Activated CD4-positive, alpha-beta T cell treated with anti-CD3 and anti-CD28 coated beads for 36 hours (primary cell): ENCODE data around the gene SELPLG. TPM values are rescaled to one million over a fixed set of nuclear protein-coding genes. Genes with fewer than 3 reads are reported as not detected.

Source experiments
- ATAC-seq: fragments of 200-7000 bp; cut with Tn5 transposase; one replicate; pipeline ENCODE4 v1.10.0; 2021; ENCODE audit warnings: mild to moderate bottlenecking, moderate library complexity
- CTCF ChIA-PET: fragments of 350-600 bp; sonication (Branson Sonifier 250); formaldehyde crosslinking; loops from one replicate; lab custom pipeline; 2021; ENCODE audit warnings: antibody characterized with exemption; lab: Charles Lee
- POLR2A ChIA-PET: fragments of 350-600 bp; sonication (Branson Sonifier 250); formaldehyde crosslinking; loops from one replicate; lab custom pipeline; 2021; ENCODE audit warnings: antibody characterized with exemption, inconsistent platforms; lab: Charles Lee
- DNase-seq: peaks from one replicate; pipeline ENCODE4 v3.0.0-alpha.2; 2020
- H3K27ac Mint-ChIP-seq: one replicate; pipeline ENCODE4 v1.8.0; 2021; ENCODE audit warnings: mixed read lengths
- H3K27me3 Mint-ChIP-seq: one replicate; pipeline ENCODE4 v1.8.0; 2021; ENCODE audit warnings: mixed read lengths
- H3K36me3 Mint-ChIP-seq: one replicate; pipeline ENCODE4 v1.8.0; 2021; ENCODE audit warnings: low read depth, mixed read lengths
- H3K4me1 Mint-ChIP-seq: one replicate; pipeline ENCODE4 v1.8.0; 2021; ENCODE audit warnings: mixed read lengths
- H3K4me3 Mint-ChIP-seq: one replicate; pipeline ENCODE4 v1.8.0; 2021; ENCODE audit warnings: mild to moderate bottlenecking, moderate library complexity, mixed read lengths
- H3K9me3 Mint-ChIP-seq: one replicate; pipeline ENCODE4 v1.8.0; 2021; ENCODE audit warnings: low read depth, mixed read lengths
- intact Hi-C, 2 experiments: fragments of 100-400 bp; cut with DNase I in 1 of 2; cut with micrococcal nuclease in 1 of 2; formaldehyde crosslinking; loops; one replicate each; pipeline versions ENCODE4 v1.14.2 to v1.15.1; 2022 to 2024; cut with DNase I, micrococcal nuclease
- total RNA-seq, 2 experiments: library from RNA; stranded (reverse); gene quantifications; one replicate each; pipeline ENCODE4 v1.2.3, GENCODE V29; 2021

The SELPLG gene
- total RNA-seq, 2 experiments from 2014 or later = 31.0 to 36.9 TPM

- Mint-ChIP-seq H3K4me1 (no peaks in the 10 kb centered on the region), H3K36me3 (no peaks in the 10 kb centered on the region), H3K27ac (no peak overlapping the region), H3K27me3 (no peaks in the 10 kb centered on the region), H3K9me3 (no peaks in the 10 kb centered on the region), H3K4me3 (peak overlapping the region; percentile 38)
- POLR2A ChIA-PET = no interaction called here
- intact Hi-C loops = no loop called here
- ATAC-seq = peak; percentile 33
- CTCF ChIA-PET = interaction anchor here (2.0 kb wide), 1 partner anchor 13 kb away, joined by 13 read pairs; no protein-coding TSS in a partner anchor
- no peak for DNase-seq
Measured at GRCh38 chr12:108605000-108605689, 28.5 kb downstream of the SELPLG start.

- Mint-ChIP-seq H3K4me3 (no peak overlapping the region), H3K4me1 (no peaks in the 10 kb centered on the region), H3K9me3 (no peaks in the 10 kb centered on the region), H3K27ac (no peak overlapping the region), H3K36me3 (no peaks in the 10 kb centered on the region), H3K27me3 (no peaks in the 10 kb centered on the region)
- POLR2A ChIA-PET = no interaction called here
- CTCF ChIA-PET = interaction anchor here (0.5 to 2.0 kb wide), 3 partner anchors 11 to 60 kb away, joined by 3 to 13 read pairs (median 3); no protein-coding TSS in a partner anchor
- ATAC-seq = no peak
- no peak for DNase-seq
- intact Hi-C loops = no loop called here
Measured at GRCh38 chr12:108604208-108604941, 29.3 kb downstream of the SELPLG start.

- Mint-ChIP-seq H3K27me3 (no peaks in the 10 kb centered on the region), H3K4me1 (no peaks in the 10 kb centered on the region), H3K9me3 (no peaks in the 10 kb centered on the region), H3K4me3 (no peak overlapping the region), H3K27ac (no peak overlapping the region), H3K36me3 (no peaks in the 10 kb centered on the region)
- ChIA-PET CTCF (interaction anchor here (2.0 kb wide), 1 partner anchor 14 kb away, joined by 13 read pairs; no protein-coding TSS in a partner anchor), POLR2A (no interaction called here)
- intact Hi-C loops = no loop called here
- no peak for ATAC-seq
- DNase-seq = no peak
Measured at GRCh38 chr12:108603743-108604142, 30.0 kb downstream of the SELPLG start.

DNA sequence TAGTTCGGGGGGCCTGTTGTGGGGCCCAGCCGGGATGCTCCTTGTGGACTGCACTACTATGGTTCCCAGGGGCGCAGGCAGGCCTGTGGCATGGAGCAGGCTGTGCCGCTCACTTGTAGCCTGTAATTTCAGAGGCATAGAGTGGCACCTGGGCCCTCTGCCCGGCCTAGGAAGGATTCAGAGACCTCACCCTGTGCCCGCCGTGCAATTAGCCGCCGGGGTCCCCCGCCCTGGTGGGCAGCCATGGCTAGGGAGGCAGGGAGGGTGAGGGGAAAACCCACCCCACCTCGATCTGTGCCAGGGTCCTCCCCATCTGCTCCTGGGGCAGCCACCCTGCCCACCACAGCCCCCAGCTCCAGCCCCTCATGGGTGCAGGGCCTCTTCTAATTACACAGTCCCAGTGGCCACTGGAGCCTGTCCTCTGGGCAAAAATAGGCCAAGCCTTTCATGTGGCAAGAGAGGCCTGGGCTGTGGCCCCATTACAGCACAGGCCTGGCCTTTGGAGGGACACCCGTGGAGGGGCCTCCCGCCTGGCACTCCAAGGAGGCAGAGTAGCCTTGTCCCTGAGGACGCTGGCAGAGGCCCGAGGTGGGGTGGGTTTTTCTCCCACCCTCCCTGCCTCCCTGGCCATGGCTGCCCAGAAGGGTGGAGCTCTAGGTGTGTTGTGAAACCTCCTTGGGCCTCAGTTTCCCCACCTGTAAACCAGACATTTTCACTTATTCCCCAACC is 30.6 kb downstream of the SELPLG start:
- DNase-seq = no peak
- H3K9me3 Mint-ChIP-seq = no peaks in the 10 kb centered on the region
- no peak for ATAC-seq
- CTCF ChIA-PET = interaction anchor here (2.0 kb wide), 1 partner anchor 15 kb away, joined by 13 read pairs; no protein-coding TSS in a partner anchor
- no peak overlapping the region for H3K4me3 Mint-ChIP-seq
- H3K4me1 Mint-ChIP-seq = no peaks in the 10 kb centered on the region
- no peaks in the 10 kb centered on the region for H3K27me3 Mint-ChIP-seq
- no peaks in the 10 kb centered on the region for H3K36me3 Mint-ChIP-seq
- POLR2A ChIA-PET = no interaction called here
- intact Hi-C loops = no loop called here
- H3K27ac Mint-ChIP-seq = no peak overlapping the region

- no peaks in the 10 kb centered on the region for H3K9me3 Mint-ChIP-seq
- intact Hi-C loops = no loop called here
- no peaks in the 10 kb centered on the region for H3K4me1 Mint-ChIP-seq
- no peak overlapping the region for H3K4me3 Mint-ChIP-seq
- H3K27me3 Mint-ChIP-seq = no peaks in the 10 kb centered on the region
- no peaks in the 10 kb centered on the region for H3K36me3 Mint-ChIP-seq
- H3K27ac Mint-ChIP-seq = no peak overlapping the region
- ATAC-seq (no peak), DNase-seq (no peak)
- CTCF ChIA-PET = no interaction called here
- POLR2A ChIA-PET = no interaction called here
Measured at GRCh38 chr12:108602209-108602705, 31.4 kb downstream of the SELPLG start.

- H3K27me3 Mint-ChIP-seq = no peaks in the 10 kb centered on the region
- POLR2A ChIA-PET = no interaction called here
- H3K4me3 Mint-ChIP-seq = no peak overlapping the region
Measured at GRCh38 chr12:108600702-108601007, 33.0 kb downstream of the SELPLG start.

DNA sequence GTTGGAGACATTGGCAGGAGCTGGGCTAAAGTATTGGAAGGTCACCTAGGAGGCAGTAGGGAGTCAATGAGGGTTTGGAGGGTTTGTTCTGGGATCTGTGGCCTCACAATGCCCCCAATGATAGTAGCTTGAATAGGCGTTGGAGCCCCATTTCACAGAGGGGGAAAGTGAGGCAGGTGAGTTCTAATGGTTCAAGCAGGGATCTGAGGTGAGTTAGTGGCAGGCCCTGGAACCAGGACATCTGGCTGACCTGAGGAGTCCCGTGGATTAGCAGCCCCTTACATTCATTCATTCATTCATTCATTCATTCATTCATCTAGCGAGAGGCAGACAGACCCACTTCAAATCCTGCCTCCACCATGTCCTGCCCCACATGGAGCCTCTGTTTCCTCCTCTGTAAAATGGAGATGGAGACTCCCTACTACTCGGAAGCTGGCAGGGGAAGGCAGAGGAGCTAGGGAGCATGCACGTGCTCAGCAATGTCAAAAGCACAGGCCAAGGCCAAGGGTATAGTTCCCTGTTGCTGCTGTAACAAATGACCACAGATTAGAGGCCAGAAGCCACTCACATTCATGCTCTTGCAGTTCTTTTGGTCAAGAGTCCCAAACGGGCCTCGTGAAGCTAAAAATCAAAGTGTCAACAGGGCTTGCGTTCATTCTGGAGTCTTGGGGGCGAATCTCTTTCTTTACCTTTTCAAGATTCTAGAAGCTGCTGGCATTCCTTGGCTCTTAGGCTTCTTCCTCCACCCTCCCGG is 33.6 kb downstream of the SELPLG start:
- intact Hi-C loops = no loop called here
- Mint-ChIP-seq H3K27ac (no peak overlapping the region), H3K4me3 (no peak overlapping the region), H3K9me3 (no peaks in the 10 kb centered on the region), H3K4me1 (no peaks in the 10 kb centered on the region), H3K27me3 (no peaks in the 10 kb centered on the region), H3K36me3 (no peaks in the 10 kb centered on the region)
- ATAC-seq (no peak), DNase-seq (no peak)
- POLR2A ChIA-PET = no interaction called here
- CTCF ChIA-PET = interaction anchor here (0.6 to 1.4 kb wide), 4 partner anchors 24 to 204 kb away, joined by 3 read pairs; partner anchors contain the start of gene ISCU

More at GRCh38 chr12:108600702-108601007, 33.0 kb downstream of the SELPLG start:
- CTCF ChIA-PET = interaction anchor here (0.6 to 1.4 kb wide), 4 partner anchors 25 to 203 kb away, joined by 3 read pairs; partner anchors contain the start of gene ISCU
- intact Hi-C loops = no loop called here
- Mint-ChIP-seq H3K36me3 (no peaks in the 10 kb centered on the region), H3K4me1 (no peaks in the 10 kb centered on the region), H3K9me3 (no peaks in the 10 kb centered on the region), H3K27ac (no peak overlapping the region)
- no peak for ATAC-seq
- no peak for DNase-seq

DNA sequence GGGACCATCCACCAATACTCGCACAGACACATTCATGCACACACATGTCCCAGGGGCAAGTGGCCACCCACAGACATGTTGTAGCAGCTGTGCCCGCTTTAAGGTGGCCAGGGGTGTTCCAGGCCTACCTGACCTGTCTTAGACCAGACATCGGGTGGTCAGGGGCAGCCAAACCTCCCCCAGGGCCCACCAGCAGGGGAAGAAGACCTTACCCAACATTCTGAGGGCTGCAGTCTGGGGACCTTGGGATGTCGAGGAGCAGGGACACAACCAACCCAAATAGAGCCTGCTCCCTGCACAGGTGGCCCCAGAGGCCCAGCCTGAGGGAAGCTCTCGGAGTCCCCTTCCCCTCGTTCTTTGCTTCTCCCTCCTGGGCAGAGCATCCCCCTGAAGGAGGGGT is 34.2 kb downstream of the SELPLG start:
- H3K36me3 Mint-ChIP-seq = no peaks in the 10 kb centered on the region
- intact Hi-C loops = no loop called here
- DNase-seq (no peak), ATAC-seq (no peak)
- H3K27ac Mint-ChIP-seq = no peak overlapping the region
- ChIA-PET CTCF (interaction anchor here (1.2 kb wide), 1 partner anchor 37 kb away, joined by 3 read pairs; the partner anchor contains the start of gene ISCU), POLR2A (no interaction called here)
- no peaks in the 10 kb centered on the region for H3K4me1 Mint-ChIP-seq
- no peaks in the 10 kb centered on the region for H3K27me3 Mint-ChIP-seq
- H3K4me3 Mint-ChIP-seq = no peak overlapping the region
- no peaks in the 10 kb centered on the region for H3K9me3 Mint-ChIP-seq

DNA sequence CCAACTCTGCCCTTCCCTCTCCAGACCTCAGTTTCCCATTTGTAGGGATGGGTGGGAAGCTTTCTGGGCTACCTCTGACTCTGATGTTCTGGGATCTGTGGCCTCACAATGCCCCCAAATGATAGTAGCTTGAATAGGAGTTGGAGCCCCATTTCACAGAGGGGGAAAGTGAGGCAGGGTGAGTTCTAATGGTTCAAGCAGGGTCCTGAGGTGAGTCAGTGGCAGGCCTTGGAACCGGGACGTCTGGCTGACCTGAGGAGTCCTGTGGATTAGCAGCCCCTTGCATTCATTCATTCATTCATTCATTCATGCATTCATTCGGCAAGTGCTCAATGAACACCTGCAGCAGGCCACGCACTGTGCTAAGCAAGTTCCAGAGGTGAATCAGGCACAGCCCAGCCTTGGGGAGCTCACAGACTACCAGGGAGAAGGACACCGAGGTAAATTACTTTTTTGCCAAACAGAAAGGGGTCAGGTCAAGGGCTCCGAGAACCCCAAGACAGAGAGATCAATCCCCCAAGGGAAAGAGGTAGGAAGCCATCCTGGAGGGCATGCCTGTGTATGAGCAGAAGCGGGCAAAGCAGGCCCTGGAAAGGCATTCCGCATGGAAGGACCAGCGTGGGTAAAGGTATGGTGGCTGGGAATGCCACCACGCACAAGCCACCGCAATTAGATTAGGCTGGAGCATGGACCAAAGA is 35.0 kb downstream of the SELPLG start:
- POLR2A ChIA-PET = no interaction called here

More for the DNA sequence above, 35.0 kb downstream of the SELPLG start:
- DNase-seq = no peak
- intact Hi-C loops = no loop called here
- no peaks in the 10 kb centered on the region for H3K4me1 Mint-ChIP-seq
- no peaks in the 10 kb centered on the region for H3K9me3 Mint-ChIP-seq
- no peak for ATAC-seq
- CTCF ChIA-PET = interaction anchor here (0.6 kb wide), 1 partner anchor 13 kb away, joined by 3 read pairs; no protein-coding TSS in a partner anchor
- no peak overlapping the region for H3K27ac Mint-ChIP-seq
- H3K27me3 Mint-ChIP-seq = no peaks in the 10 kb centered on the region
- no peaks in the 10 kb centered on the region for H3K36me3 Mint-ChIP-seq
- H3K4me3 Mint-ChIP-seq = no peak overlapping the region
